Measurements from ENCODE around the gene TRIM4. TPM values are rescaled to one million over a fixed set of nuclear protein-coding genes. Genes with fewer than 3 reads are reported as not detected.
"Not testable (repeated sequence)": the region's sequence is repeated elsewhere in the genome, so short reads cannot be mapped to it uniquely, and the experiment has no call there.

TRIM4 gene
- total RNA-seq, 1 donor from 2014 or later, result 33.1 TPM

DNA sequence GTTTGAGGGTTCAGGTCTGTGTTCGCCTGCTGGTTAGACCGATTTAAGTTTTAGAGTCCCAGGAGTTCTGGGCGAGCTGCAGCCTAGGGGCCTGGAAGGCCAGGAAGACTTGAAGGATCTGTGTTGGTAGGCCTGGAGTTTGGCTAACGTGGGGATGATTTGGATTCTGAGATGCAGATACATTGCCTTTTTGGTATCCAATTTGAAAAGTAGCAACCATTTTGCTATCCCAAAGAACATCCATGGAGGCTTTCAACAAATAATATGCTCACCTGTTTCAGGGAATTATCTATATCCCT lies 433 bp upstream of the TRIM4 start:
- DNase-seq (ENCODE audit: low spot score), result no peak

DNA sequence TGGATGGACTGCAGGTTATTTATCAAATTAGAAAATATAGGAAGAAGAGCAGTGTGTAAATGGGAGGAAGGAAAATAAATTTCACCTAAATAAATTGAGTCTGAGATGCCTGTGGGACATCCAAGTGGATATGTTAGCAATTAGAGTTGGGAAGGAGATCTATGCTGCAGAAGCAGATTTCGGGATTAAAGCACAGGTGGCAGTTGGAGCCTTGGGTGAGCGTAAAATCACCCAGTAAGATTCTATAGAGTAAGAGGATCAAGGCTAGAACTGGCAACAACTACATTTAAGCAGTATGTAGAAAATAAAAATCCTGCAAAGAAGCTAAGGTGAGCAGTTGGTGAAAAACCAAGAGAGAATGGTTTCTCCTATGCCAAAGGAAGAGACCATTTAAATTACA lies 8.4 kb downstream of the TRIM4 start:
- no peak for DNase-seq (ENCODE audit: low spot score)

- DNase-seq (ENCODE audit: low spot score), result no peak
Measured at GRCh38 chr7:99901581-99901980, 17.7 kb downstream of the TRIM4 start.

- DNase-seq (ENCODE audit: low spot score), result no peak
Measured at GRCh38 chr7:99899830-99900519, 19.4 kb downstream of the TRIM4 start.

GRCh38 chr7:99898836-99899235 lies 20.5 kb downstream of the TRIM4 start:
- DNase-seq (ENCODE audit: low spot score), result no peak

DNA sequence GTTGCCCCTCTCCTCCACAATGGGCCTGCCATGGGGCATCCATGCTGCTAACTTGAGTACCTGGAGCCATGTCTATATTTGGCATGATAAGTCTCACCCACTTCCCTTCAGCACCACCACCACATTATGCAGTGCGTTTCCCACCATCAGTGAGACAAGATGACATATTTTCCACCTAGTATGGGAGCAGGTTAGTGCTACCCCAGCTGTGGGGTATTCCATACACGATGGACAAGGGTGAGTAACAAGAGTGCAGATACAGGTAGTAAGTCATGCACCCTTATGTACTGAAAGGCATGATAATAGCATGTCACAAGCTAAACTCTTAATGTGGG lies 21.3 kb downstream of the TRIM4 start:
- no peak for DNase-seq (ENCODE audit: low spot score)

DNA sequence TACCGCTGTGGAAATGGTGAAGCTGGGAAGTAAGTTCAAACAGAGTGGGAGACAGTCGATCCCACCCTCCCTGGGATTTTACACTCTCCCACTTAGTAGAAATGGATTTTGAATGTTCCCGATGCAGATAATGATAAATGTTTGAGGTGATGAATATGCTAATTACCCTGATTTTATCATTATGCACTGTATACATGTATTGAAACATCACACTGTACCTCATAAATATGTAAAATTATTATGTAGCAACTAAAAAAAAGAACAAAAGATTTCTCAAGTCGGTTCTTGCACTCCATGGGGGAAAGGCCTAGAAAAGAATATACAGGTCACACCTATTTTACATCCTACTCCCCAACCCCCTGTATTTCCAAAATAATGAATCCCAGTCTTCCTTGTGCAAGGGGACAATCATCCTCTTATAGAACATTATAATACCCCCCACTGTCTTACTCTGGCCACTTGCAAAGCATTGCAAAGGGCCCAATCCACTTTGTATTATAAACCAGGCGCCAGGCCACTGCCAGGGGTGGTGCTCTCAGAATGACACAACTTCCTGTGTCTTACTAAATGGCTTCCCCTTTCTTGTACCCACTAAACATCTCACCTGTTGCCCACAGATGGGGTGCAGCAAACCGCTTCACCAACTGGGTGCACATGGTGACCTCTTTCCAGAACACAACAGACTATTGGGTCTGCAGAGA lies 21.9 kb downstream of the TRIM4 start:
- no peak for DNase-seq (ENCODE audit: low spot score)

GRCh38 chr7:99894738-99895137 lies 24.6 kb downstream of the TRIM4 start:
- no peak for DNase-seq (ENCODE audit: low spot score)

DNA sequence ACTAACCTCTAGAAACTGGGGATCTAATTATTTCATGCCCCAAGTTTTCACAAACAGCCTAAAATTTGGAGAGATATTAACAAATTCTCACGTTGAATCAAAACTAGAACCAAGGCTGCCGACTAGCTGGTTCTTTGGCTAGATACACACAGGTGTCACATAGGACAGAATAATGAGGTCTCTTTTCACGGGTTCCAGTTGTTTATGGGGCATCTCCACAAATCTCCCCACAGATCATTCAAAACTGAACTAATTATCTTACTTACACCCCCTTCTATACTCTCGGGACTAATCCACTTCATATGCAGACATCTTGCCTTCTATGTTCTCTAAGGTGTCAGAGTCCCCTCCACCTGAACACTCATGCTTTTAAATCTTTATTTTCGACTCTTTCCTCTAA lies 26.1 kb downstream of the TRIM4 start:
- DNase-seq (ENCODE audit: low spot score), result no peak

GRCh38 chr7:99890348-99890747 lies 29.0 kb downstream of the TRIM4 start:
- DNase-seq (ENCODE audit: low spot score), result not testable (repeated sequence)

DNA sequence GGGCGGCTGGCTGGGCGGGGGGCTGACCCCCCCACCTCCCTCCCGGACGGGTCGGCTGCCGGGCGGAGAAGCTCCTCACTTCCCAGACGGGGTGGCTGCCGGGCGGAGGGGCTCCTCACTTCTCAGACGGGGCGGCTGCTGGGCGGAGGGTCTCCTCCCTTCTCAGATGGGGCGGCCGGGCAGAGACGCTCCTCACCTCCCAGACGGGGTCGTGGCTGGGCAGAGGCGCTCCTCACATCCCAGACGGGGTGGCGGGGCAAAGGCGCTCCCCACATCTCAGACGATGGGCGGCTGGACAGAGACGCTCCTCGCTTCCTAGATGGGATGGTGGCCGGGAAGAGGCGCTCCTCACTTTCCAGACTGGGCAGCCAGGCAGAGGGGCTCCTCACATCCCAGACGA lies 31.0 kb downstream of the TRIM4 start:
- not testable (repeated sequence) for DNase-seq (ENCODE audit: low spot score)

DNA sequence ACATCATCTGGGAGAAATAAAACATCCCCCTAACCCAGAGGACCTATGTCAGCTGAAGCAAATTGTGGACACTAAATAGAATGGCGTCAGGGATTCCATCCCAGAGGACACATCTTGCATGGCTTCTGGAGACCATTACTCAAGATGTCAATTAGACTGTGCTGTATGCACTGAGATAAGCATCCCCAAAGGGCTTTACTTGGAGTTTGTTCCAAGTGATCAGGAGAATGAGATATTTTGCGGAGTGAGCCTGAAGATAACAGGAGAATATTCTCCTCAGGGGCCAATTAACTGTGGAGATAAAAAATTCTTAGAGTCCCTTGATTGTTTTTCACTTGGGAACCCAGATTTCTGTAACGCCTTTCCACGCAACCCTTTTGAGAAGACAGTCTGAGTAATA lies 38.0 kb downstream of the TRIM4 start:
- DNase-seq (ENCODE audit: low spot score), result no peak

DNA sequence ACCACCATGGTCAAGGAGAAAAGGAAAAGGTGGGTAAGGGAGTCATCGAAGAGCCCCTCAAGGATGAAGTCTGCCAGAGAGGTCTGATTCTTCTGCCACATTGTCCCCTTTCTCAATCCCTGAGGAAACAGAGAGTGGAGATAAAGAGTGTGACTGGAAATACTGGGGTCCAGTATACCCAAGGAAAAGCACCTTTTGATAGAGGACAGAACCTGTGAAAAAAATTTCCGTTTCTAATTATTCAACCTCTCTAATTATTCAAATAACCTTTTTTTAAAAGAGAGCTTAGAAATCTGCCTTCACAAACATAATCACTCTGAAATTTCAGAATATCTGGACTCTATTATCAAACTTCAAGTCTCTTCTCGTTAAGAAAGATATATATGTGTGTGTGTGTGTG lies 42.4 kb downstream of the TRIM4 start, which contains the start of gene OR2AE1:
Gene OR2AE1 (minus strand): TSS at position 101 of the 400 bp plus-strand sequence. CDS start 0 bp downstream, at position 101.
- no peak for DNase-seq (ENCODE audit: low spot score)

GRCh38 chr7:99876491-99876890 lies 42.8 kb downstream of the TRIM4 start:
- DNase-seq (ENCODE audit: low spot score), result no peak

DNA sequence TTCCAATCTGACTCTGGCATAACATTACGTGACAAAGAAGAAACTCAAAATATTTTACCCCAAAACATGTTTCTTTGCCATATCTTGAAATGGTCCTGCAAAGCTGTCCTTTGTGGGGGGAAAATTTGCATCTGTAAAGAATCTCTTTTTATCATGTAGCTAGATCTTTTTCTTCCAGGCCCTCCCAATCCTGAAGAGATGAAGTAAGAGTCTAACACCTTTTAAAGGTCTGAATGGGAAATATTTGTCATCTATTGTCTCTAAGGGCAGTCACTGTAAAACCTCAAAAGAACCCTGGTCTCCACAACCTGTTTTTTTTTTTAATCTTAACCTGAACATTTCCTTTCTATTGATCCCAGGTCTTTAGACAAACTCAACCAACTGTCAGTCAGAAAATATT lies 51.1 kb downstream of the TRIM4 start:
- DNase-seq (ENCODE audit: low spot score), result no peak

DNA sequence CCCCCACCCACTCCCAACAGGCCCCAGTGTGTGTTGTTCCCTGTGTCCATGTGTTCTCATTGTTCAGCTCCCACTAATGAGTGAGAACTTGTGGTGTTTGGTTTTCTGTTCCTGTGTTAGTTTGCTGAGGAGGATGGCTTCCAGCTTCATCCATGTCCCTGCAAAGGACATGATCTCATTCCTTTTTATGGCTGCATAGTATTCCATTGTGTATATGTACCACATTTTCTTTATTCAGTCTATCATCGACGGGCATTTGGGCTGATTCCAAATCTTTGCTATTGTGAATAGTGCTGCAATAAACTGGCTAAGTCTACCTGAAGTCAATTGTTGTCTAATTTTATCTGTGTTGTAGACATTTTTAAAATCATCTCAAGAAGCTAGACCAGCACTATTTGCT lies 51.9 kb downstream of the TRIM4 start:
- DNase-seq (ENCODE audit: low spot score), result not testable (repeated sequence)

DNA sequence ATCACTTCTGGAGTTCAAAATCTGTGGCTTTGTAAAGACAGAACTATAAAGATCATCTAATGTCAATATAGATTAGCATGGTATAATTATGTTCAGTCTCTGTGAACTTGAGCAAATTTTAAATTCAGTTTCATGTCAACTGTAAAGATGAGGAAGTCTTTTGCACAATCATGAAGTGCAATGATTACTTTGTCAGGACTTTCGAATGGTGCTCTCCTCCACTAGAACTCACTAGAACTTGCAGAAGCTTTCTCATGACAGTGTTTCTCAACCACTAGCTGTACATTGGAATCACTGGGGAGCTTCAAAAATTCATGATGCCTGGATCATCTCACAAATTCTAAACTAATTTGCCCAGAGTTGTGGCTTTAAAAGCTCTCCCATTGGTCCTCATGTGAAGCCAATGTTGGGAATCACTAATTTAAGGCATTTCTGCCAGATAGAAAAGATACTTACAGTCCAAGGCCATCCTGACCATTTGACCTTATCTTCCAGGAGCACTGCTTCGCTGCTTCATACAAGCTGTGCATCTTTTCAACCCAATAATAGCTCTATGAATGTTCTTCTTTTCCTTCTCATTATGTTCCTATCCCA lies 55.4 kb downstream of the TRIM4 start:
- DNase-seq (ENCODE audit: low spot score), result no peak

DNA sequence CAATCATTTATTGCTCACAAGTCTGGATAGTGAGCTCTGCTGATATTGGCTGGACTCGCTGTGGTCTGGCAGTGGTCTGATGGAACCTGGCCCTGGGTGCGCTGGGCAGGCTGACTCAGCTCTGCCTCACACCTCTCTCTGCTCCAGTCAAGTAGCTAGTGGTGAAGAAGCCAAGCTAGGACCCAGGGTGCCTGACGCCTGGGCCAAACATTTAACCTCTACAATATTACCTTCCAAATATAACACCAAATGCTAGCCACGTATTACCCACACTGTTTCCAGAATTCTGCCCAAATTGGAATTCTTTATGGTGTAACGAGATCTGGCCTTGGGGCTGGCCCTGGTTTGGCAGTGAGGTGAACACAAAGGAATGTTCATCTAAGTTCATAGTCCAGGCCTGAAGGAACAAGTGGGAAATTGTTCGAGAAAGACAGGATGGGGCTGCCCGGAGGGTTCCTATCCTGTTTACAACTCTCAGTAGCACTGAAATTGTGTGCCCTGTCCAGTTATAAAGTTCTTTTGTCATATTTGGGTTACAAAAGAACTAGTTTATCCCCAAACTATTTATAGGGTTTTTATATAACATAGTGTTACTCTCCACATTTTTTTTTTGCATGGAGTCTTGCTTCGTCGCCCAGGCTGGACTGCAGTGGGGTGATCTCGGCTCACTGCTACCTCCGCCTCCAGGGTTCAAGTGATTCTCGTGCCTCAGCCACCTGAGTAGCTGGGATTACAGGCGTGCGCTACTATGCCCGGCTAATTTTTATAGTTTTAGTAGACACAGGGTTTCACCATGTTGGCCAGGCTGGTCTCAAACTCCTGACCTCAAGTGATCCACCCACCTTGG lies 58.8 kb downstream of the TRIM4 start:
- peak; percentile 38 for DNase-seq (ENCODE audit: low spot score)

DNA sequence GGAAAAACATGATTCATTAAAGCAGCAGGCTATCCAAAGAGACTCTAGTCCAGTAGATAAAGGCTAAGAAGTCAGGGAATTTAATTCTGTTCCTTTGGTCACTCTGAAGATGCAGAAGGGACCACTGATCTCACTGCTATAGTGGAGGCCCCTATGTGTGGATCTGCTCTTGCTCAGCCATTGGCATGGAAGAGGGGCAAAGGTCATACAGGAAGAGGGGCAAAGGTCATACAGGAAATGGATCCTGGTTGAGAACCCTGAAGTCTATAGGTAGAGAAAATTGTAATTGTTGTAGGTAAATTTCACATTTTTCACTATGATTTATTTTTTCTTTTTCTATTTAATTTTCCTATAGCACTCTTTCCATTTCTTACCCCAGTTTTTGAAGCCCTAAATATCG lies 64.1 kb downstream of the TRIM4 start:
- DNase-seq (ENCODE audit: low spot score), result no peak

DNA sequence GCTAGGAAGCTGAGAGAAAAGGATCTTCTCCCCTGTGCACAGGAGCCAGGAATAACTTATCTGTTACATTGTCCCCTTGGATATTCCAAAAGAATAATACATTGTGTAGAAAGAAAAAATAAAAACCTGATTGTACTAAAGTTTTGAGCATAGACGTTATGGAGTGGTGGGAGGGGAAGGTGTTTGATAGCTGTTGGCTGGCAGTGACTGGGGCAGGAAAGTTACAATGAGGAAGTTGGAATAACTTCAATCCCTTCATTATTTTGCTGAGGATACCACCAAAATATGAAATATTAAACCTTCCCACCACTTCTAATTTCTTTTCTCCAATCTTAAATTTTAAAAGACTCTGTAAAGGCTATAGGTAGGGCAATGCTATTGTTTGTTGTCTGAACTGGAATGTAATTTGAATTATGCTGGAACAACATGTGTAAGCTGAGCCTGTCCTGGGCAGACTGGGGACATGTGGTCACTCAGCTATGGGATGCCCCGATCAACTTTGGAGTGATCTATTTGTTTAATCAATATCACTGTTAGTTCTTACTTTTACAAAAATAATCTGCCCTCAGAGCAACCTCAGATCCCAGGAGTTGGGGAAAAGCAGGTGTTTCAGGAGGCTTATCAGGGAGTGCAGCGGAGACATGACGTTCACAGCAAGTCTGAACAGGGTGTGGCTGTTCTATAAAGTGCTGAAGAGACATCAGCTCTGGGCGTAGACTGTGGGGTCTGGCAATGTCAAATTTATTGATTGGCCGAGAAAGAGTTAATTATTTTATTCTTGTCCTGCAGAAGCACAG lies 70.7 kb downstream of the TRIM4 start:
- DNase-seq (ENCODE audit: low spot score), result no peak

DNA sequence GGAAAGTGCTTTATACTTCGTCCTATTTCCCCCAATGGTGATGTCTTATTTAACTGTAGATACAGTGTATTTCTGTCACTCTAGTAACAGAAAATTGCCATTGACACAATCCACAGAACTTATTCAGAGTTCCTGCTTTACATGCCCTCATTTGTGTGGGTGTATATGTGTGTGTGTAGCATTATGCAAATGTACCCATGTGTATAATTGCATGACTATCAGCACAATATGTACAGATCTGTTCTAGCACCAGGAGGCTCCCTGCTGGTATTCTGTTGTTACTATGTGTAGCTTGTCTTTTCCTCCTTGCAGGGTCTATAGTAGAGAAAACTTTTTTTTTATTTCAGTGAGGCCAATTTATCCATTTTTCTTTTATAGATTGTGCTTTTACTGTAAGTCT lies 75.0 kb downstream of the TRIM4 start:
- DNase-seq (ENCODE audit: low spot score), result no peak

- no peak for DNase-seq (ENCODE audit: low spot score)
Measured at GRCh38 chr7:99843808-99844207, 75.5 kb downstream of the TRIM4 start.
